MM.1S (cell line): ENCODE data around the gene CCDC69.
"Not testable (repeated sequence)": the region's sequence is repeated elsewhere in the genome, so short reads cannot be mapped to it uniquely, and the experiment has no call there.

Source experiments
- DNase-seq: peaks from one replicate; pipeline ENCODE4 v3.0.0-alpha.2; 2015
- H2AFZ ChIP-seq: fragments of 300-600 bp; sonication (generic); 2 replicates; pipeline ENCODE4 v1.6.0; 2016; ENCODE audit warnings: antibody characterized with exemption, low read length
- H3F3A ChIP-seq: fragments of 300-600 bp; sonication (generic); 2 replicates; pipeline ENCODE4 v1.6.1; 2016; ENCODE audit warnings: mild to moderate bottlenecking, antibody characterized with exemption, low read length, moderate library complexity, mixed read lengths; ENCODE audit not compliant: insufficient read depth
- H3K27ac ChIP-seq: fragments of 300-600 bp; sonication (generic); 2 replicates; pipeline ENCODE4 v1.5.1; 2016; ENCODE audit warnings: mild to moderate bottlenecking, low read length
- H3K27me3 ChIP-seq: fragments of 300-600 bp; sonication (generic); replicated peaks from 2 replicates; pipeline ENCODE4 v1.6.0; 2016; ENCODE audit warnings: low read length; ENCODE audit not compliant: insufficient read depth
- H3K36me3 ChIP-seq: fragments of 300-600 bp; sonication (generic); replicated peaks from 2 replicates; pipeline ENCODE4 v1.6.1; 2016; ENCODE audit warnings: mild to moderate bottlenecking, low read length, mixed read lengths; ENCODE audit not compliant: insufficient read depth
- H3K4me1 ChIP-seq: fragments of 300-600 bp; sonication (generic); 2 replicates; pipeline ENCODE4 v1.6.1; 2016; ENCODE audit warnings: low read length, mixed read lengths
- H3K4me2 ChIP-seq: fragments of 300-600 bp; sonication (generic); 2 replicates; pipeline ENCODE4 v1.6.0; 2016; ENCODE audit warnings: low read depth, low read length
- H3K4me3 ChIP-seq: fragments of 300-600 bp; sonication (generic); 2 replicates; pipeline ENCODE4 v1.5.1; 2016; ENCODE audit warnings: low read length, mixed read lengths
- H3K79me2 ChIP-seq: fragments of 300-600 bp; sonication (generic); 2 replicates; pipeline ENCODE4 v1.6.1; 2016; ENCODE audit warnings: mixed run types, low read length, mixed read lengths
- H3K9ac ChIP-seq: fragments of 300-600 bp; sonication (generic); 2 replicates; pipeline ENCODE4 v1.6.1; 2016; ENCODE audit warnings: low read length, mixed read lengths
- H3K9me2 ChIP-seq: fragments of 300-600 bp; sonication (generic); replicated peaks from 2 replicates; pipeline ENCODE4 v1.6.1; 2016; ENCODE audit warnings: mild to moderate bottlenecking, low read length, mixed read lengths; ENCODE audit not compliant: insufficient read depth
- H3K9me3 ChIP-seq: fragments of 300-600 bp; sonication (generic); replicated peaks from 2 replicates; pipeline ENCODE4 v1.6.1; 2016; ENCODE audit warnings: mild to moderate bottlenecking, low read length, mixed read lengths; ENCODE audit not compliant: insufficient read depth
- H4K20me1 ChIP-seq: fragments of 300-600 bp; sonication (generic); 2 replicates; pipeline ENCODE4 v1.6.1; 2016; ENCODE audit warnings: mild to moderate bottlenecking, low read length, moderate library complexity, mixed read lengths; ENCODE audit not compliant: insufficient read depth
- CTCF ChIP-seq: fragments of 300-600 bp; sonication (generic); IDR thresholded peaks from 2 replicates; pipeline ENCODE4 v1.5.1; 2016; ENCODE audit warnings: antibody characterized with exemption, low read length, mixed read lengths
- EZH2 ChIP-seq: fragments of 300-600 bp; sonication (generic); optimal IDR thresholded peaks from 2 replicates; pipeline ENCODE3; 2017; ENCODE audit warnings: low read depth, mild to moderate bottlenecking, antibody characterized with exemption, low read length, mixed read lengths
- EZH2phosphoT487 ChIP-seq: fragments of 300-600 bp; sonication (generic); IDR thresholded peaks from 2 replicates; pipeline ENCODE4 v1.6.1; 2018; ENCODE audit warnings: antibody characterized with exemption, low read length

The CCDC69 gene

GRCh38 chr5:151236888-151237287 lies 13.0 kb upstream of the CCDC69 start:
- no peaks in the 10 kb centered on the region for H3K27me3 ChIP-seq
- no peak overlapping the region for H3K4me2 ChIP-seq
- peaks cover 40% of the 10 kb centered on the region for H3K4me1 ChIP-seq
- H3K79me2 ChIP-seq, result no peaks in the 10 kb centered on the region
- H2AFZ ChIP-seq, result no peak overlapping the region
- no peak overlapping the region for H3K27ac ChIP-seq
- no peaks in the 10 kb centered on the region for H4K20me1 ChIP-seq
- TF ChIP-seq CTCF (no peak), EZH2phosphoT487 (no peak)
- peaks cover 36% of the 10 kb centered on the region for H3F3A ChIP-seq
- no peak overlapping the region for H3K4me3 ChIP-seq
- H3K9me2 ChIP-seq, result no peaks in the 10 kb centered on the region
- H3K9ac ChIP-seq, result no peak overlapping the region
- no peaks in the 10 kb centered on the region for H3K36me3 ChIP-seq
- DNase-seq, result no peak
- no peaks in the 10 kb centered on the region for H3K9me3 ChIP-seq

- not testable (repeated sequence) for H3K27me3 ChIP-seq, H3K9me3 ChIP-seq, DNase-seq, H3K36me3 ChIP-seq, H4K20me1 ChIP-seq, H3K9me2 ChIP-seq, H3K79me2 ChIP-seq
- Histone ChIP-seq H3K4me2 (peak overlapping the region; percentile 70), H3K4me3 (peak overlapping the region; percentile 42), H3K4me1 (peaks cover 47% of the 10 kb centered on the region), H3K27ac (peak overlapping the region; percentile 83), H2AFZ (peak overlapping the region; percentile 88), H3F3A (peaks cover 36% of the 10 kb centered on the region), H3K9ac (peak overlapping the region; percentile 59)
These were observed 11.3 kb upstream of the CCDC69 start for GRCh38 chr5:151235239-151235571.

- no peaks in the 10 kb centered on the region for H3K79me2 ChIP-seq
- peak overlapping the region; percentile 43 for H3K4me3 ChIP-seq
- H3K9me3 ChIP-seq, result no peaks in the 10 kb centered on the region
- no peaks in the 10 kb centered on the region for H3K9me2 ChIP-seq
- peaks cover 36% of the 10 kb centered on the region for H3F3A ChIP-seq
- H3K9ac ChIP-seq, result peak overlapping the region; percentile 59
- H3K4me2 ChIP-seq, result peak overlapping the region; percentile 70
- H3K27ac ChIP-seq, result peak overlapping the region; percentile 83
- peaks cover 47% of the 10 kb centered on the region for H3K4me1 ChIP-seq
- no peaks in the 10 kb centered on the region for H3K27me3 ChIP-seq
- H4K20me1 ChIP-seq, result no peaks in the 10 kb centered on the region
- peak overlapping the region; percentile 88 for H2AFZ ChIP-seq
- peak; percentile 88 for DNase-seq
- TF ChIP-seq EZH2 (no peak), CTCF (no peak), EZH2phosphoT487 (no peak)
- H3K36me3 ChIP-seq, result no peaks in the 10 kb centered on the region
These were observed 10.8 kb upstream of the CCDC69 start for GRCh38 chr5:151234476-151235238.

GRCh38 chr5:151233616-151234085 lies 9.8 kb upstream of the CCDC69 start:
- Histone ChIP-seq H2AFZ (no peak overlapping the region), H3K79me2 (no peaks in the 10 kb centered on the region), H3K4me2 (peak overlapping the region; percentile 70), H3K9ac (peak overlapping the region; percentile 59), H3K4me3 (peak overlapping the region; percentile 43), H3K36me3 (no peaks in the 10 kb centered on the region), H3K27me3 (no peaks in the 10 kb centered on the region), H3K4me1 (peaks cover 44% of the 10 kb centered on the region), H3F3A (peaks cover 35% of the 10 kb centered on the region), H3K27ac (peak overlapping the region; percentile 83), H4K20me1 (no peaks in the 10 kb centered on the region), H3K9me3 (no peaks in the 10 kb centered on the region), H3K9me2 (no peaks in the 10 kb centered on the region)
- no peak for TF ChIP-seq EZH2
- TF ChIP-seq EZH2phosphoT487, result no peak
- TF ChIP-seq CTCF, result no peak
- DNase-seq, result peak; percentile 94
